OCI-LY3 (cell line): ENCODE results near the gene ZNF267.

ENCODE experiments used
- EZH2phosphoT487 ChIP-seq: fragments of 200-600 bp; shearing (Covaris generic); IDR thresholded peaks from 2 replicates; pipeline ENCODE4 v1.6.1; 2018; ENCODE audit warnings: antibody characterized with exemption, mixed run types, low read depth
- TF ChIP-seq, protein P1 (sequence below): fragments of 200-600, 300-600 bp; sonication (generic); IDR thresholded peaks from 2 replicates; pipeline ENCODE4 v1.5.1; 2014; ENCODE audit warnings: antibody characterized with exemption, low read length, low read depth

GRCh38 chr16:31888735-31889134 lies 15.1 kb downstream of the ZNF267 start:
- TF ChIP-seq, protein P1, sequence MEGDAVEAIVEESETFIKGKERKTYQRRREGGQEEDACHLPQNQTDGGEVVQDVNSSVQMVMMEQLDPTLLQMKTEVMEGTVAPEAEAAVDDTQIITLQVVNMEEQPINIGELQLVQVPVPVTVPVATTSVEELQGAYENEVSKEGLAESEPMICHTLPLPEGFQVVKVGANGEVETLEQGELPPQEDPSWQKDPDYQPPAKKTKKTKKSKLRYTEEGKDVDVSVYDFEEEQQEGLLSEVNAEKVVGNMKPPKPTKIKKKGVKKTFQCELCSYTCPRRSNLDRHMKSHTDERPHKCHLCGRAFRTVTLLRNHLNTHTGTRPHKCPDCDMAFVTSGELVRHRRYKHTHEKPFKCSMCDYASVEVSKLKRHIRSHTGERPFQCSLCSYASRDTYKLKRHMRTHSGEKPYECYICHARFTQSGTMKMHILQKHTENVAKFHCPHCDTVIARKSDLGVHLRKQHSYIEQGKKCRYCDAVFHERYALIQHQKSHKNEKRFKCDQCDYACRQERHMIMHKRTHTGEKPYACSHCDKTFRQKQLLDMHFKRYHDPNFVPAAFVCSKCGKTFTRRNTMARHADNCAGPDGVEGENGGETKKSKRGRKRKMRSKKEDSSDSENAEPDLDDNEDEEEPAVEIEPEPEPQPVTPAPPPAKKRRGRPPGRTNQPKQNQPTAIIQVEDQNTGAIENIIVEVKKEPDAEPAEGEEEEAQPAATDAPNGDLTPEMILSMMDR: no peak
- no peak for TF ChIP-seq EZH2phosphoT487
